GM18498 (cell line): ENCODE results near the gene SOCS6.
"Not testable (repeated sequence)": the region's sequence is repeated elsewhere in the genome, so short reads cannot be mapped to it uniquely, and the experiment has no call there.

Source experiments
- ATAC-seq: cut with Tn5 transposase; IDR thresholded peaks from one replicate; pipeline ENCODE4 v1.9.1; 2021; ENCODE audit warnings: mild to moderate bottlenecking, moderate library complexity; ENCODE audit not compliant: unreplicated experiment

SOCS6 gene

GRCh38 chr18:70354771-70355170, 65.9 kb downstream of the SOCS6 start:
- ATAC-seq = no peak

DNA sequence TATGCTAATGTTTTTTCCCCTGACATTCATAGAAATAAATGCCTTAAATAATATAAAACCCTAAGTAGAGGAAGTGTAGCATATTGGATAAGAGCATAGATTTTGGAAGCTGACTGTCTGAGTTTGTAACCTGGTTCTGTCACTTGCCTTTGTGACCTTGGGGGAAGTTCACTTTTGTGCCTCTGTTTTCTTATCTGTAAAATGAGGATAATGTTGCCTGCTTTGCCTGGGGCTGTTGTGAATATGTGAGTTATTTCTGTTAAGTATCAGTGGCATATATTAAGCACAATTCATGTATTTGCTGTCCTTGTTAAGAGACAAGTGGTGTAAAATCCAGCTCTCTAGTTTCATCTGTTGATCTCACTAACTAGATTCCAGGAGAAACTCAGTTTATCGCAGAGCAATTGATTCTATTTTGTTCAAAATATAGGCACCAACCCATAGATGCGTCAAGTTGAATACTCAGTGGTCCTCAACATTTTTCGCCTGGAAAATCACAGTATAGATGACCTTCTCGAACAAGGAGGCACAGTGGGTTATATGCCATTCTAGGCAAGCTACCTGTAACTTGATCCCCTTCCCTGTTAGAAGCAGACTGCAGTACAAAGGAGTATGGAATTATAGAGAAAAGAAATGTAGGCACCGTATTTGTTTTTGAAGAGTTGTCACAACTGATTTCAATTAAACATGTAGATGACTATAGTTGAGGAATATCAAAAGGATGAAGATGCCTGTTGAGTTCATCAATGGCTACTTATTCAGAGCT, 67.0 kb downstream of the SOCS6 start:
- no peak for ATAC-seq

DNA sequence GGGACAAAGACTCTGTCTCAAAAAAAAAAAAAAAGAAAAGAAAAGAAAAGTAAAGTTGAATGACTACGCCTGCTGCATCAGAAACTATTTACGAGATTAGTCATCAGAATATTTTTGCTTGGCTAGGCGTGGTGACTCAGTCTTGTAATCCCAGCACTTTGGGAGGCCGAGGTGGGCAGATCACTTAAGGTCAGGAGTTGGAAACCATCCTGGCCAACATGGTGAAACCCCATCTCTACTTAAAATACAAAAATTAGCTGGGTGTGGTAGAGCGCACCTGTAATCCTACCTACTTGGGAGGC, 69.2 kb downstream of the SOCS6 start:
- peak; percentile 83 for ATAC-seq

GRCh38 chr18:70359071-70359470, 70.2 kb downstream of the SOCS6 start:
- no peak for ATAC-seq

DNA sequence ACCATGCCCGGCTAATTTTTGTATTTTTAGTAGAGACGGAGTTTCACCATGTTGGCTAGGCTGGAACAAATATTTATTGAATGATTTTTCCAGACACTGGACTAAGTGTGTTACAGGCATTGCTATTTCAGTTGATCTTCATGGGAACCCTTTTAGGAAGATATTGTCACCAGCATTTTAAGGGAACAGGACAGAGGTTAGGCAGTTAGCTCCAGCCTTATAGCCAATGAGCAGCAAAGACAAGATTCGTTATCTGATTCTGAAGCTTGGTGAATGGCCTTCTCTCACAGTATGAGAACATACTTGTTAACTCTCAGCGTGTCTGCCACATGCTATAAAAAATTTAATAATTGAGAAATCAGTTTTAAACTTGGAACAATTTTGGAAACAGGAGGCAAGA, 73.4 kb downstream of the SOCS6 start:
- ATAC-seq = no peak

GRCh38 chr18:70363861-70364260, 75.0 kb downstream of the SOCS6 start:
- no peak for ATAC-seq

- no peak for ATAC-seq
These were observed 76.5 kb downstream of the SOCS6 start for GRCh38 chr18:70365361-70365760.

DNA sequence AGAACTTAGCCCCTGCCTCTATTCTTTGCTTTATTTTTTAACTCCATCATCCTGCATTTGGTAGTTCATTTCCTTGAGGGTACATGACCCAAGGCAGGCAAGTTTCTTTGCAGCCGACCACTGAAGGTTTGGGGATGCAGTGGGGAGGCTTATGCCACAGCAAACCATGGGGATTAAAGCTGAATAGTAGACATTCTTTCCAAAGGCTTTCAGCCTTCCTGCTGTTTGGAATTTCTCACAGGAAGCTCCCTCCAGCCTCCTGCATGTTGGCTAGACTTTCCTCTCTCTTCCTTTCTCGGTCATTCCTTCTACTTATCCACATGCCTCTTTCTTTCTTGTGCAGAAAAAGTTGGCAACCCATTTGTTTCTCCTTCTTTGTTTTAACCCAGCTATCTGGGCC, 77.3 kb downstream of the SOCS6 start:
- ATAC-seq = no peak

GRCh38 chr18:70366670-70367069, 77.8 kb downstream of the SOCS6 start:
- ATAC-seq = no peak

GRCh38 chr18:70367344-70367743, 78.5 kb downstream of the SOCS6 start:
- not testable (repeated sequence) for ATAC-seq

DNA sequence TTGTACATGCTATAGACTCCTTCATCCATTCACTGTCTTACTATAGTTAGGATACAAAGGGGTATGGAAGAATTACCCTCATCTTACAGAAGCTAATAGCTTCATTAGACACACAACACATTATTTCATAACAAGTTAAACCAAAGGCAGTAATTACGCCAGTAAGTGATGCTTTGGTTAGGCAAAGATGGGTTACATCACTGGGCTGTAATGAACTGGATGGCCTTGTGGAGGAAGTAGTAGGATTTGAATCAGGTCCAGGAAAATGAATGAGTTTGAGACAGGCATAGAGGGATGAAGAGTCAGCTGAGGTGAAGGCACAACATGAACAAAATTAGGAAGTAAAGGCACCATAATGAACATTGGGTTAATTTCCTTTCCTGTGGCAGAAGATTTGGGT, 80.1 kb downstream of the SOCS6 start:
- no peak for ATAC-seq

GRCh38 chr18:70370762-70371733, 82.2 kb downstream of the SOCS6 start:
- no peak for ATAC-seq

DNA sequence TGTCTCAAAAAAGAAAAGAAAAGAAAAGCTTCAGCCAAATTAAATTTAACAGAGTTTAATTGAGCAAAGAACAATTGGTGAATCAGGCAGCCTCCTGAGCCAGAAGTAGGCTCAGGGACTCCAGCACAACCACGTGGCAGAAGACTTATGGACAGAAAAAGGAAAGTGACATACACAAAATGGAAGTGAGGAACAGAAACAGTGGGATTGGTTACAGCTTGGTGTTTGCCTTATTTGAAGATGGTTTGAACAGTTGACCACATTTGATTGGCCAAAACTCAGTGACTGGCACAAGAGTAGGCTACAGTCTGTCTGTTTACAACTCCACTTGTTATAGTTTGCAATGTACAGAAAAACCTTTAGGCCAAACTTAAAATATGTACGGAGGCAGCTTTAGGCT, 83.1 kb downstream of the SOCS6 start:
- ATAC-seq = no peak

DNA sequence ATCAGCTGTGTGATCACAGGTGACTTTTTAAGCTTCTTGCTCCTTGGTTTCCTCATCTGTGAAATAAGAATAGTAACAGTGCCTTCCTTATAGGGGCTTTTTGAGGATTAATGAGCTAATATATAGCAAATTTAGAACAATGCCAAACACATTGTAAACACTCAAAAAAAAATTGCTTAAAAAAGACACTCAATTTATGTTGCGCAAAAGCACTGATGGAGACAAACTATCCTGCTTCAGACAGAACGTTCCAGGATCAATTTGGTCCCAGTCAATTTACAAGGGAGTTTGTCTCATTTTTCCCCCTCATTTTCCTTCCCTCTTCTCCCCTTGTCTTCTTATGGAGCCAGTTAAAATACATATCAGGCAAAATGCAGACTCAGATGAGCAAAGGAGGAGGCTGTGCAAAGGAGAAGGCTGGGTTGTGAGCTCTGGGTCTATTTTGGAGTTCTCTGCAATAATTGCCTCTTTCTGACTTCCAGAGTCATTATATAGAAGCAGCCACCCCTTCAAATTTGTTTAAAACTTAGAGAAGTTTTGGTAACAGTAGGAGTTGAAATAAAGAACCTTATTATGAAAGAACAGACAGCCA, 83.7 kb downstream of the SOCS6 start:
- ATAC-seq = no peak

GRCh38 chr18:70373042-70373519, 84.2 kb downstream of the SOCS6 start:
- ATAC-seq = no peak

- no peak for ATAC-seq
These were observed 85.3 kb downstream of the SOCS6 start for GRCh38 chr18:70374154-70374553.

- ATAC-seq = no peak
These were observed 87.5 kb downstream of the SOCS6 start for GRCh38 chr18:70376137-70376913.

DNA sequence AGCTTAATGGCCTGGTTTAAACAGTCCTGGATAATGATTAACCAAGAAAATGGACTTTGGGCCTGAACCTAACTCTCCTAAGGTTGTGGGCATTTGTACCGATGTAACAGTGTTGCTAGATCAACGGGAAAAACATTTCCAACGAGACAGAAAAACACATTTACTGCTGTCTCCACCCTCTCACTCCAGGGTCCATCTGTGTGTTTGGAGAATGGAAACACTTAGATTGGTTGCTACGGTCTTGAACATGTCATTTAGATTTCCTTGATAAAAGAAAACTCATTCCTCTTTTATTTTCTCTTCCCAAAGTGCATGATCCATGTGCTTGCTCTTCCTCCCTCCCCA, 88.0 kb downstream of the SOCS6 start:
- no peak for ATAC-seq

- ATAC-seq = no peak
These were observed 88.5 kb downstream of the SOCS6 start for GRCh38 chr18:70377317-70377799.

DNA sequence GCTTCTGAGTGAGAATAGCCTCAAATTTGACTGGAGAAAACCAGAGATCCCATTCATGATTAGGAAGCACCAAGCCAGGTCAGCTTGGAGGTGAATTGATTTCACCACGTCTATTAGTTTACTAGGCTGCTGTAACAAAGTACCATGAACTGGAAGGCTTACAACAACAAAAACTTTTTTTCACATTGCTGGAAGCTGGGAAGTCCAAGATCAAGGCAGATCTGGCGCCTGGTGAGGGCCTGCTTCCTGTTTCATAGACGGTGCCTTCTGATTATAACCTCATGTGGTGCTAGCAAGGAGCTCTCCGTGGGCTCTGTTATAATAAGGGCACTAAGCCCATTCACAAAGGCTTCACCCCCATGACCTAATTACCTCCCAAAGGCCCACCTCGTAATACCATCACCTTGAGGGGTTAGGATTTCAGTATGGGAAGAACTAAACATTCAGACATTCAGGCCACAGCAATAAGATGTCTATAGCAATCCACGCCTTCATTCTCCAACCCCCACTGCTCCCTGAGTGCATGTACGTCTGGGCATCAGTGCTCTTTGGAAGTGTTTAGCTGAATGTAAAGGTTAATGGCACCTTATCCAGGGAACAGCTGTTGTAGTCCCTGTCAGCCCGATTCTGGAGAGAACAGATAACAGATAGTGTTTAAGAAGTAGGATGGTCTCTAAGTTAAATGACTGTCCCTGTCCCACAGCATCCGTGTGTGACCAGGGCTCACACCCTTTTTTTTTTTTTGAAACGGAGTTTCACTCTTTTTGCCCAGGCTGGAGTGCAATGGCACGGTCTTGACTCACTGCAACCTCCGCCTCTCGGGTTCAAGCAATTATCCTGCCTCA, 89.2 kb downstream of the SOCS6 start:
- no peak for ATAC-seq
